HepG2 (cell line): Measurements from ENCODE around the gene RSBN1L. TPM values are rescaled to one million over a fixed set of nuclear protein-coding genes. Genes with fewer than 3 reads are reported as not detected.

ENCODE experiments used
- ATAC-seq: fragments of 200-7000 bp; cut with Tn5 transposase; 3 replicates; pipeline ENCODE4 v1.9.1; 2020; ENCODE audit warnings: mild to moderate bottlenecking, moderate library complexity
- BruUV-seq: library from RNA; stranded (reverse); fragments of 400-500 nt; replicated peaks from 2 replicates; lab custom pipeline; 2021; lab: Mats Ljungman, UMichigan
- CTCF ChIA-PET: fragments of 300-600 bp; formaldehyde crosslinking; extraction: SDS; loops from one replicate; lab custom pipeline; 2021; ENCODE audit warnings: low total read pairs, inconsistent platforms, low intra/inter-chr PET ratio; lab: Yijun Ruan, JAX
- POLR2A ChIA-PET: fragments of 350-600 bp; sonication (Branson Sonifier 250); formaldehyde crosslinking; loops from one replicate; lab custom pipeline; 2020; ENCODE audit warnings: antibody characterized with exemption, inconsistent platforms; lab: Yijun Ruan, JAX
- DNase-seq: peaks from one replicate; pipeline ENCODE4 v3.0.0-alpha.2; 2015; ENCODE audit warnings: low spot score
- FAIRE-seq: peaks from 3 replicates; lab custom pipeline; 2011; peaks lifted over from hg19 to GRCh38; lab: Jason Lieb, UNC
- H2AFZ ChIP-seq: one replicate; pipeline ENCODE4 v1.6.1; 2011; ENCODE audit warnings: low read length, inconsistent platforms
- H3K27ac ChIP-seq: fragments of 300-600 bp; 3 replicates; pipeline ENCODE4 v1.8.0; 2011; ENCODE audit warnings: mixed run types, mild to moderate bottlenecking, mixed read lengths, low read length, inconsistent platforms; ENCODE audit not compliant: insufficient read depth; ENCODE audit errors: extremely low read length
- H3K27me3 ChIP-seq, 2 experiments: fragments of 200-600 bp in 1 of 2; 2 replicates in 1 of 2; 3 replicates in 1 of 2; pipeline versions ENCODE4 v1.6.0 to v1.8.0; 2011; ENCODE audit warnings: low read length in 2 of 2, mild to moderate bottlenecking in 2 of 2, moderate library complexity in 2 of 2, inconsistent platforms in 1 of 2; ENCODE audit not compliant: insufficient read depth in 2 of 2, control insufficient read depth in 1 of 2
- H3K36me3 ChIP-seq, 2 experiments: fragments of 200-600 bp in 1 of 2; replicated peaks in 1 of 2; 2 replicates in 1 of 2; 3 replicates in 1 of 2; pipeline versions ENCODE4 v1.5.1 to v1.8.0; 2011; ENCODE audit warnings: low read length in 2 of 2, inconsistent platforms in 1 of 2; ENCODE audit not compliant: insufficient read depth in 2 of 2, control insufficient read depth in 1 of 2
- H3K4me1 ChIP-seq: 2 replicates; pipeline ENCODE4 v1.5.1; 2012; ENCODE audit warnings: low read length, inconsistent platforms; ENCODE audit not compliant: insufficient read depth
- H3K4me2 ChIP-seq: 2 replicates; pipeline ENCODE4 v1.6.0; 2011; ENCODE audit warnings: low read depth, low read length, inconsistent platforms
- H3K4me3 ChIP-seq, 3 experiments: fragments of 200-600 bp in 1 of 3; sonication (generic), shearing (Covaris generic) in 1 of 3; replicated peaks in 1 of 3; 2 replicates each; pipeline ENCODE4 v1.5.1; 2011 to 2016; ENCODE audit warnings: low read length in 3 of 3, inconsistent platforms in 2 of 3, low read depth in 2 of 3, mild to moderate bottlenecking in 2 of 3, control low read depth in 1 of 3, mixed read lengths in 1 of 3; ENCODE audit not compliant: insufficient read depth in 1 of 3
- H3K79me2 ChIP-seq: one replicate; pipeline ENCODE4 v1.6.1; 2011; ENCODE audit warnings: low read length, inconsistent platforms; ENCODE audit not compliant: insufficient read depth
- H3K9ac ChIP-seq: 2 replicates; pipeline ENCODE4 v1.6.0; 2011; ENCODE audit warnings: mild to moderate bottlenecking, low read depth, low read length, inconsistent platforms; ENCODE audit not compliant: insufficient read depth
- H3K9me3 ChIP-seq: 2 replicates; pipeline ENCODE4 v1.5.1; 2012; ENCODE audit warnings: mild to moderate bottlenecking, low read length
- H4K20me1 ChIP-seq: 2 replicates; pipeline ENCODE4 v1.6.0; 2011; ENCODE audit warnings: inconsistent platforms, mild to moderate bottlenecking, low read length, moderate library complexity; ENCODE audit not compliant: insufficient read depth
- HOXA7 ChIP-seq: sonication (generic); formaldehyde crosslinking; IDR thresholded peaks from 2 replicates; pipeline ENCODE4 v1.8.1; 2022; ENCODE audit warnings: mild to moderate bottlenecking, missing genetic modification reagents, moderate library complexity
- JARID2 ChIP-seq: sonication (generic); formaldehyde crosslinking; IDR thresholded peaks from 2 replicates; pipeline ENCODE4 v1.8.1; 2023; ENCODE audit warnings: missing genetic modification reagents, inconsistent platforms; ENCODE audit not compliant: insufficient replicate concordance
- MYPOP ChIP-seq: sonication (generic); formaldehyde crosslinking; IDR thresholded peaks from 2 replicates; pipeline ENCODE4 v1.8.1; 2023; ENCODE audit warnings: mild to moderate bottlenecking, moderate library complexity, missing genetic modification reagents
- NONO ChIP-seq, 2 experiments: fragments of 450-650 bp in 1 of 2; sonication (generic) in 1 of 2; formaldehyde crosslinking in 1 of 2; IDR thresholded peaks in 1 of 2; conservative IDR thresholded peaks in 1 of 2; 2 replicates each; pipeline versions ENCODE4 v1.6.1 to v1.8.0; 2017 to 2022; ENCODE audit warnings: mild to moderate bottlenecking in 1 of 2, missing genetic modification reagents in 1 of 2, moderate library complexity in 1 of 2
- RARG ChIP-seq: sonication (generic); formaldehyde crosslinking; IDR thresholded peaks from 2 replicates; pipeline ENCODE4 v1.4.0; 2020; ENCODE audit warnings: low read depth, mild to moderate bottlenecking, missing genetic modification reagents
- RERE ChIP-seq: IDR thresholded peaks from 2 replicates; pipeline ENCODE4 v1.6.1; 2016; ENCODE audit warnings: low read depth, missing genetic modification reagents, missing compliant biosample characterization
- SATB2 ChIP-seq: sonication (generic); formaldehyde crosslinking; IDR thresholded peaks from 2 replicates; pipeline ENCODE4 v1.5.0; 2020; ENCODE audit warnings: missing genetic modification reagents
- TOE1 ChIP-seq: sonication (generic); formaldehyde crosslinking; IDR thresholded peaks from 2 replicates; pipeline ENCODE4 v1.4.0; 2020; ENCODE audit warnings: mild to moderate bottlenecking, missing genetic modification reagents
- ZBTB37 ChIP-seq: sonication (generic); formaldehyde crosslinking; IDR thresholded peaks from 2 replicates; pipeline ENCODE4 v1.4.0; 2020; ENCODE audit warnings: mild to moderate bottlenecking, missing genetic modification reagents
- ZMAT5 ChIP-seq: sonication (generic); formaldehyde crosslinking; IDR thresholded peaks from 2 replicates; pipeline ENCODE4 v1.5.0; 2020; ENCODE audit warnings: mild to moderate bottlenecking, low read depth, missing genetic modification reagents, borderline replicate concordance
- ZNF136 ChIP-seq: sonication (generic); formaldehyde crosslinking; IDR thresholded peaks from 2 replicates; pipeline ENCODE4 v1.8.1; 2022; ENCODE audit warnings: low read depth, mild to moderate bottlenecking, moderate library complexity, missing genetic modification reagents
- ZNF160 ChIP-seq: sonication (generic); formaldehyde crosslinking; IDR thresholded peaks from 2 replicates; pipeline ENCODE4 v1.8.0; 2022; ENCODE audit warnings: mild to moderate bottlenecking, inconsistent platforms, missing genetic modification reagents
- ZNF580 ChIP-seq: IDR thresholded peaks from 2 replicates; pipeline ENCODE4 v1.6.1; 2016; ENCODE audit warnings: low read depth, borderline replicate concordance
- ZZZ3 ChIP-seq: sonication (generic); formaldehyde crosslinking; IDR thresholded peaks from 2 replicates; pipeline ENCODE4 v1.4.0; 2020; ENCODE audit warnings: missing genetic modification reagents, mild to moderate bottlenecking, borderline replicate concordance
- WGBS: methylation state at CpG from one replicate; pipeline ENCODE4 v1.1.6; 2017; ENCODE audit warnings: low lambda C conversion rate; 5-methylcytosine and 5-hydroxymethylcytosine counted together
- in situ Hi-C: cut with HindIII; loops from 2 replicates; pipeline ENCODE4 v1.10.0; 2017; ENCODE audit warnings: low pct_unique_long_range_greater_than_20kb; ENCODE audit not compliant: extremely low pct_ligation_motif_present
- intact Hi-C: fragments of 100-400 bp; cut with micrococcal nuclease; formaldehyde crosslinking; loops from one replicate; pipeline ENCODE4 v1.10.0; 2022; ENCODE audit not compliant: unreplicated experiment
- polyA plus RNA-seq, 8 experiments: library from polyadenylated mRNA; depleted of rRNA in 3 of 8; stranded (reverse) in 7 of 8; unstranded in 1 of 8; fragments of >200 nt; fragmentation: Illumina TruSeq in 4 of 8; extraction: Trizol in 4 of 8; gene quantifications; 2 replicates each; pipeline versions ENCODE4 v1.2.1 to v1.2.3, GENCODE V29; 2011 to 2016; ENCODE audit warnings: low read depth in 4 of 8, missing spikeins in 1 of 8, mixed read lengths in 1 of 8; ENCODE audit not compliant: insufficient read depth in 1 of 8
- total RNA-seq, 5 experiments: library from RNA; depleted of rRNA; stranded (reverse); fragments of >200 nt; fragmentation: Illumina TruSeq; extraction: Trizol; gene quantifications; 2 replicates each; pipeline ENCODE4 v1.2.3, GENCODE V29; 2016; ENCODE audit warnings: low read depth in 1 of 5

Gene RSBN1L
- total and polyA plus RNA-seq, 2 of the 13 experiments (the other 11 are each of a cell fraction or from before 2014, with no cell fraction given): 7.7 to 21.3 TPM

- Histone ChIP-seq H3K4me1 (peaks cover 25% of the 10 kb centered on the region), H3K9ac (no peak overlapping the region), H3K27ac (peak overlapping the region; percentile 10), H3K27me3 (no peaks in the 10 kb centered on the region), H4K20me1 (0 out of 2 replicates have a peak, but pooled peaks cover 7% of the 10 kb centered on the region), H3K36me3 (no peaks in the 10 kb centered on the region; a peak in 2 of 5 replicates), H3K4me3 (no peak overlapping the region), H3K9me3 (no peaks in the 10 kb centered on the region), H2AFZ (no peak overlapping the region), H3K79me2 (peaks cover 80% of the 10 kb centered on the region), H3K4me2 (no peak overlapping the region)
- intact Hi-C loops (no loop called here), in situ Hi-C loops (no loop called here)
- ATAC-seq (no peak), DNase-seq (peak; percentile 15), FAIRE-seq (no peak)
- CTCF ChIA-PET: no interaction called here
- WGBS: 93% methylated on average over 8 of the region's 8 CpGs
- BruUV-seq: no TSS peak
- POLR2A ChIA-PET: interaction anchor here (1.3 kb wide), 1 partner anchor 32 kb away, joined by 4 read pairs; the partner anchor contains the start of gene RSBN1L
- TF ChIP-seq TOE1 (CRISPR knock-in tag) (no peak), ZNF136 (CRISPR knock-in tag) (no peak), MYPOP (CRISPR knock-in tag) (no peak), NONO (IDR thresholded peaks at IDR 0.05) (no peak), NONO (CRISPR knock-in tag; conservative IDR thresholded peaks at IDR 0.05) (no peak), SATB2 (CRISPR knock-in tag) (no peak), JARID2 (CRISPR knock-in tag) (no peak), ZNF580 (CRISPR knock-in tag) (no peak), ZZZ3 (CRISPR knock-in tag) (no peak), ZMAT5 (CRISPR knock-in tag) (no peak), RARG (no peak), RERE (CRISPR knock-in tag) (no peak), HOXA7 (no peak), ZBTB37 (CRISPR knock-in tag) (no peak), ZNF160 (CRISPR knock-in tag) (no peak)
These were observed 31.9 kb downstream of the RSBN1L start for GRCh38 chr7:77727936-77728701.
